Urothelium cell line (cell line): ENCODE data around the gene COL4A2.

ENCODE experiments used
- DNase-seq: peaks from one replicate; pipeline ENCODE4 v3.0.0; 2011; ENCODE audit warnings: low spot score, mixed read lengths
- FAIRE-seq: peaks from 2 replicates; lab custom pipeline; 2011; peaks lifted over from hg19 to GRCh38; lab: Jason Lieb, UNC

The COL4A2 gene

GRCh38 chr13:110541526-110541920, 234.4 kb downstream of the COL4A2 start:
- no peak for FAIRE-seq
- no peak for DNase-seq

DNA sequence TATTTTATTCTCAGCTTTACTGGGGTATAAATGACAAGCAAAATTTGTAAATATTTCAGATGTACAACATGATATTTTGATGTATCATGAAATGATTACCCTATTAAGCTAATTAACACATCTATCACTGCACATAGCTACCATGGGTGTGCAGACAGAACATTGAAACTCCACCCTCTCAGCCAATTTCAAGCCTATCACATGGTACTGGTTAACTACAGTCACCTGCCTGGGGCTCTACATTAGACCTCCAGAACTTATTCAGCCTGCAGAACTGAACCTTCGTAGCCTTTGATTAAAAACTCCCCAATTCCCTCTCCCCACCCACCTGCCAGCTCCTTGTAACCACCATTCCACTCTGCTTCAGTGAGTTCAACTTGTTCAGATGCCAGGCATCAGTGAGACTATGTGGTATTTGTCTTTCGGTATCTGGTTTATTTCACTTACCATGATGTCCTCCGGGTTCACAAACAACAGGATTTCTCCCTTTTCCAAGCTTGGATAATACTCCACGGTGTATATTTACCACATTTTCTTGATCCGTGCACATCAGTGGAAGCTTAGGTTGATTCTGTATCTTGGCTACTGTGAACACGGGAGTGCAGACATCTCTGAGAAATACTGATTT, 235.2 kb downstream of the COL4A2 start:
- DNase-seq = no peak
- FAIRE-seq = no peak

- DNase-seq (no peak), FAIRE-seq (no peak)
Measured at GRCh38 chr13:110546378-110546777, 239.3 kb downstream of the COL4A2 start.

DNA sequence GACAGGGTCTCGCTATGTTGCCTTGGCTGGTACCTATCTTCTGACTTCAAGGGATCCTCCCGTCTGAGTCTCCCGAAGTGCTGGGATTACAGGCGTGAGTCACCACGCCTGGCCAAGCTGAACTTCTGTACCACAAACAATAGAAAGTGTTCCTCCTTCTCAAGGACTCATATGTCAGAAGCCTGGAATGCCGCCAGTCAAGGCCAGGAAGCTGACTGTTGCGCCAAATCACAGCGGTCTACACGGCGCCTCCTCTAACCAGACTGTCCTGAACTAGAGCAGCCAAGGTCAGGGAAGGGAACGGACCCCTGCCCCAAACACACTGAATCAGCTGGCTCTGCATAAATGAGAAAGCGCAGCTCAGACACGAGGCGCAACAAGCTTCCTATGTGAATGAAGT, 239.8 kb downstream of the COL4A2 start:
- DNase-seq (peak; percentile 87), FAIRE-seq (no peak)

DNA sequence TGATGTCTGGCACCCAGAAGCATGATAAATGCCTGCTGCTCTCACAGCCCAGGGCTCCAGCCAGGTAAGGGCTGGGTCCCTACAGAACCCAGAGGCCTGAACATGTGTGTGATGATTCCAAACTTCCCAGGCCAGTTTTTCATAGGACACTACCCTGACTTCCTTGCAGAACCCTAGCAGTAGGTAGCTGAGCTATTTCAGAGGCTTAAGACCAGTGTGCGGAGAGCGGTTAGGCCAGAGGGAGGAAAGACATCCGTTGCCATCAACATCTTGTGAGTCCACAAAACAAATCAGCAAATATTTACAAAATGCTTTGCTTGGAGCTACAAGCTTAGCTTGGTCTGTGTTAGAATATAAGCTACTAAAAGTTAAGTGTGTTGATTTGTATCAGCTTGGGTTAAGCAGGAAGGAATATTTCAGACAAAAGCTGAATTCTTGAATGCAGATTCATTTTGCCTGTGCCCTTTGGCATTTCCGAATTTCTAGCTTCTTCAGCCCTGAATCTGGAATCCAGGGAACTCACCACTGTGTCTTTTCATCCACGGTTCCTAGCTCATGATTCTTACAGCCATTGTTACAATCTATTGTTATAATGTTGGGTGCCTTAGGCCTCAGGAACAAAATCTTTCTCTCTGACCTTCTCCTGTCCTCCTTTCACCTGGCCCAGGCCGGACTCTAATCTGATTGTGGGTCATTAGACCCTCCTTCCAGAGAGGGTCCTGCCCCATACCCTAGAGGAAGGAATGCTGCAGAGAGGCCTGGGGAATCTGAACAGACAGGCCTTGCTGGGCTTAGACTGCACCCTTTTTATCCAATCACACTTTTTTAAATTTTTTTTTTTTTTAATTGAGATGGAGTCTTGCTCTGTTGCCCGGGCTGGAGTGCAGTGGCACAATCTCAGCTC, 242.1 kb downstream of the COL4A2 start:
- no peak for FAIRE-seq
- DNase-seq = no peak

DNA sequence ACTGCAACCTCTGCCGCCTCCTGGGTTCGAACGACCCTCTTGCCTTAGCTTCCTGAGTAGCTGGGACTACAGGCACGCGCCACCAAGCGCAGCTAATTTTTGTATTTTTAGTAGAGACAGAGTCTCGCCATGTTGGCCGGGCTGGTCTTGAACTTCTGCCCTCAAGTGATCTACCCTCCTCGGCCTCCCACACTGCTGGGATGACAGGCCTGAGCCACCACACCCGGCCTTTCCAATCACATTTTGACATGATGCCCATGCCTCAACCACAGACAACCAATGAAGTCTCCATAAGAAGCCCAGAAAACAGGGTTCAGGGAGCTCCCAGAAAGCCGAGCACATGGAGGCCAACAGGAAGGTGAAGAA, 242.7 kb downstream of the COL4A2 start:
- FAIRE-seq (no peak), DNase-seq (no peak)

GRCh38 chr13:110551284-110551683, 244.2 kb downstream of the COL4A2 start:
- FAIRE-seq (no peak), DNase-seq (no peak)

GRCh38 chr13:110552767-110553166, 245.7 kb downstream of the COL4A2 start:
- FAIRE-seq (no peak), DNase-seq (no peak)

- DNase-seq = no peak
- FAIRE-seq = no peak
Measured at GRCh38 chr13:110553417-110553816, 246.3 kb downstream of the COL4A2 start.

DNA sequence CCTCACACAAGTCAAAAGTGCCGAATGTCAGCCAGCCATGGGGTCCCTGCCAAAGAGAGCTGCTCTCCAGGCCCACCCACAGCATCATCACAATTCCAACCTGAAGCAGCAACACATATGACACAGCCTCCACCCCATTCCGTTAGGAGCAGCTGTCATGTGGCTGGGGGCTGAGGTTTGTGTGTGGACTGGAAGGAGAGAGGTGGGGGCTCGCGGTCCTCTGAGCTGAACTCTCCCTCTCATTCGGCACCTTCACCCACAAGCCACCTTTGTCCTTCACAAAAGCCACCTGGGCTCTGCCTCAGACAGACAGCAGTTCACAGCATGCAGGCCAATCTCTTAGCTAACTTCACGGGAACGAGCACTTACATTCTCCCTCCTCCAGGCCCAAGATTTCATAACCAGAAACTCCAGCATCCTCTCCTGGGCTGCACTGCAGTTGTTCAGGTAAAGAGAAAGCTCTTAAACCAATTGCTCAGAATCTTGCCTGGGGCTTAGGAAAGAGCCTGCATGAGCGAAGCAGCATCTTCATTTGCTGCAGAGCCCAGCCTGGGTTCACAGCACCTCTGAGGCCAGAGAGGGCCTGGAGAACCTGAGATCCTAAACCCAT, 247.2 kb downstream of the COL4A2 start:
- DNase-seq (no peak), FAIRE-seq (no peak)

DNA sequence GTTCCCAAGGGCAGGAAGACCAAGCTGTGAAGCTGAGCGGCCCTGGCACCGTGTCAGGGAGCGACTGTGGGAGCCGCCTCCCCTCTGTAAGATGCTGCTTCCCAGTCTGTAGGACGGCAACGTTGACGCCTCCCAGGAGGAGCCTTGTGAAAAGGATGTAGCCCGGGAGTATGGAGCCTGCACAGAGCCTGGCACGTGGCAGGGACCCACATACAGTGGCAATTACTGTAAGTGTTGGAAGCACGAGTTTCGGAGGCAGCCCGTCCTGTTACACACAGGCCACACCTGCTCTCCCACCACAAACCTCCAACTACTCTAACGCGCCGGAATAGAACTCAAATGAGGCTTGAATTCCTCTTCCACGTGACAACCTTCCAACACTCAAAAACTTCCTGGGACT, 247.9 kb downstream of the COL4A2 start:
- DNase-seq (no peak), FAIRE-seq (no peak)

GRCh38 chr13:110555601-110556223, 248.6 kb downstream of the COL4A2 start:
- FAIRE-seq (no peak), DNase-seq (no peak)

DNA sequence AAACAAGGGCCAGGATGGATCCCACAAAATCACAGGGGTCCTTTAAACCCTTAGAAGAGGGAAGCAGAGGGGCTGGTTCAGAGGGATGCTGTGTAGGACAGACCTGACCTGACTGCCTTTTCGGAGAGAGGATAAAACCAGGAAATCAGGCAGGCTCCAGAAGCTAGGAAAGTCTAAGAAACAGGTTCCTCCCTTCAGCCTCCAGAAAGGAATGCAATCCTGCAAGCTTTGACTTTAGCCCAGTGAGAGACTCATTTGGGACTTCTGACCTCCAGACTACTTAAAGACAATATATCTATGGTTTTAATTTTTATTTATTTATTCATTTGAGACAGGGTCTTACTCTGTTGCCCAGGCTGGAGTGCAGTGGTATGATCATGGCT, 249.1 kb downstream of the COL4A2 start:
- no peak for DNase-seq
- FAIRE-seq = no peak

DNA sequence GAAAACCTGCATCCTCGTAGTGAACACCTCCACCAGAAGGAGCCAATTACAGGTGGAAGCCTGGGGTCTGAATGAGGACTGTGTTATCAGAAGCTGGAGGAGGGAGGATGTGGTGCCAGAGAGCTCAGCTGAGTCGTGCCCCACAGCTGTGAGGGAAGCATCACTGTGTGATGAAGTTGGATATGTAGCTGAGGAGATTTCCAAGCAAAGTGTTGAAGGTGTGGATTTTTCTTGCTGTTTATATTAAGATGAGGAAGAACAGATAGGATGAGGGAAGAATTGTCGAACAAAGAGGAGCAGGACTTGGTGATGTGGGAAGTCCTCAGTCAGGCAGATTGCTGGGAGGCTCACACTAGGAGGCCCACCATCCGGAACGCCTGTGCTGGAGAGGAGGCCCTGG, 250.0 kb downstream of the COL4A2 start:
- no peak for DNase-seq
- no peak for FAIRE-seq

GRCh38 chr13:110557610-110558305, 250.7 kb downstream of the COL4A2 start:
- no peak for FAIRE-seq

DNA sequence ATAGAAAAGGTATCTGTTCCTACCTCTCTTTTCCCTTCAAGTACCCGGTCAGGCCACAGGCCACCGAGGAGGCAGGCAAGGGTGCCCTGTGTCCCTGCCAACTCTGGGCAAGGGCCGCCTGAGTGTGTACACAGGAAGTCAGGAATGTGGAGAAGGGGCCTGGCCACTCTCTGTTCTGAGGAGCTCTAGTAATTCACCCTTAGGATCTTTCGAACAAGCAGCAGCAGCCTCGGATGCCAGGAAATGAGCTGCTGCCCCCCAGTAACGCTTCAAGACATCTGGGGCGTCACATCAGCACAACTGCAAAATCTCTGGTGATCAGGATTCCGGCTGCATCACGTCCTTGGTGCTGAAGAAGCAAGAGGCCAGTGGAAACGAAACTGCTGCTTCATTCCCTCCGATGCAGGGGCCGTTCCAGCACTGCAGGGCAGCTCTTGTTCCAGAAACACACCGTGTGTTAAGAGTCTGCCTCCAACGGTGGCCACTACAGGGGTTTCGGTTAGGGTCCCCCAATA, 252.4 kb downstream of the COL4A2 start:
- DNase-seq (no peak), FAIRE-seq (no peak)

More at GRCh38 chr13:110557610-110558305, 250.7 kb downstream of the COL4A2 start:
- DNase-seq = no peak

DNA sequence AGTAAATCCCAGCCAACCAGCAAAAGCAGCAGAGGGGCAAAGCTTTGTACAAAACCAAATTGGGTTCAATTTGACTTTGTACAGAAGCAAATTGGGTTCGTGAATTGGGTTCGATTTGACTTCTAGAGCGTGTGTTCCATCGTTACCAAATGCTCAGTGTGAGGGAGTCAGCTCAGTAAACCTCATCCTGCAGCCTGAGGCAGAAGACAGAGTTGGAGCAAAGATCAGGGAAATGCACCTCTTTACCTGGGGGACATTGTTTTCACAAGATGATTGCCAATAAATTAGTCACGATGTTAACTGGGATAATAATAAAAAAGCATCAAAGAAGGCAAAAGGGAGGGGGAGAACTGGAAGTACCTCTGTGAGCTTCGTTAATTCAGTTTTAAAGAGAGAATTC, 252.9 kb downstream of the COL4A2 start:
- FAIRE-seq (no peak), DNase-seq (no peak)

GRCh38 chr13:110560601-110561343, 253.7 kb downstream of the COL4A2 start:
- DNase-seq (no peak), FAIRE-seq (no peak)

DNA sequence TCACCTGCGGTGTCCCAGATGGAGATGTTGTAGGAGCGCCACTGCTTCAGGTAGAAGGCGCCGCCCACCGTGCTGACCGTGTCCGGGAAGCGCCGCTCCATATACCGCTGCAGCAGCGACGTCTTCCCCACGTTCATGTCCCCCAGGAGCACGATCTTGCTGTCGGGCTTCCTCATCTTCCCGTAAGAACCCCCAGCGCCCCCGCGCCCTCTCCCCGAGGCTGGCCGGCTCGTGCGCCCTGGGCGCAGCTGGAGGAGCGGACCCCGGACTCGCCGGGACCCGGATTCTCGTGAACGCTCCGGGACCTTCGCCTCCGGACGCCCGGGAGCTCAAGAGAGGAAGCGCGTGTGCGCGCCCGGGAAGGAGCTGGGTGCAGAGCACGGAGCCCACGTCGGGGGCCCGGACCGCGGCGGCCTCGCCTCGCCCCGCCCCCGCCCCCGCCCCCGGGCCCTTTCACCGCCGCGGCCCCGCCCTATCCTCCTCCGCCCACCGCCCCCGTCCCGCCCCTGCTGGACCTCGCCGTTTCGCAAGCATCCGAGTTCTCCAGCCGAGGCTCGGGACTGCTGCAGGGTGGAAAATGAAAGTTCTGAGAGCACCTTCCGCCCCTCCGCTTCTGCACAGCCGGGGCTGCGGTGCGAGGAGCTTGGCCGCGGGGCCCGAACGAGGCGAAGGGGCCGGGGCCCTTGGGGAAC, 254.4 kb downstream of the COL4A2 start, which contains the start of gene RAB20:
Gene RAB20 (minus strand): TSS at position 379 of the 692 bp plus-strand sequence. CDS start 203 bp downstream, at position 176.
- DNase-seq (peak; percentile 87), FAIRE-seq (no peak)
